AG10803 (cell line): ENCODE data around the gene TTC28.

ENCODE experiments used
- DNase-seq: peaks from one replicate; pipeline ENCODE4 v3.0.0; 2010; ENCODE audit warnings: low read depth
- H3K4me3 ChIP-seq: 2 replicates; pipeline ENCODE4 v1.5.1; 2011; ENCODE audit warnings: mild to moderate bottlenecking, low read length, control low read depth
- CTCF ChIP-seq: conservative IDR thresholded peaks from 2 replicates; pipeline ENCODE4 v1.5.1; 2011; ENCODE audit warnings: mild to moderate bottlenecking, low read length, control low read depth, inconsistent platforms

TTC28 gene

GRCh38 chr22:28259774-28260312, 419.8 kb downstream of the TTC28 start:
- DNase-seq, result no peak
- H3K4me3 ChIP-seq, result no peak overlapping the region
- no peak for TF ChIP-seq CTCF

DNA sequence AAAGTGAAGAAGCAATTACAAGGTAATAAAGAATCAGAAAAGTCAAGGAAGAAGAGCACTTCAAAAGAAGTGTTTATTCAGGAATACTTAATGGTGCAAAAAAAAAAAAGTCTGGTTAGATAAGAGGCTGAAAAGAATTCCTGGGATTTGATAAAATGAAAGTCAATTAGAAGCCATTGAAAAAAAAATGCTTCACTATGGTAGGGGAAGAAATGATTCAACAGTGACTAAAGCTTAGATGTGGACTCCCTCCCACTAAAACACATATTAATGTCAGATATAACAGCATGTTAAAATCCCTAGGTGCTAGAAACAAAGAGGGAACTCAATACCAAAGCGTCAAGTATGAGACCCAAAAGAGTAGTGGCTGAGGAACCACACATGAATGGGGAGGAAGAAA, 425.2 kb downstream of the TTC28 start:
- DNase-seq, result no peak
- TF ChIP-seq CTCF, result no peak
- no peak overlapping the region for H3K4me3 ChIP-seq

GRCh38 chr22:28252539-28252938, 427.1 kb downstream of the TTC28 start:
- no peak for DNase-seq
- H3K4me3 ChIP-seq, result no peak overlapping the region
- TF ChIP-seq CTCF, result no peak

- no peak for TF ChIP-seq CTCF
- no peak overlapping the region for H3K4me3 ChIP-seq
- no peak for DNase-seq
Measured at GRCh38 chr22:28250036-28250695, 429.5 kb downstream of the TTC28 start.

DNA sequence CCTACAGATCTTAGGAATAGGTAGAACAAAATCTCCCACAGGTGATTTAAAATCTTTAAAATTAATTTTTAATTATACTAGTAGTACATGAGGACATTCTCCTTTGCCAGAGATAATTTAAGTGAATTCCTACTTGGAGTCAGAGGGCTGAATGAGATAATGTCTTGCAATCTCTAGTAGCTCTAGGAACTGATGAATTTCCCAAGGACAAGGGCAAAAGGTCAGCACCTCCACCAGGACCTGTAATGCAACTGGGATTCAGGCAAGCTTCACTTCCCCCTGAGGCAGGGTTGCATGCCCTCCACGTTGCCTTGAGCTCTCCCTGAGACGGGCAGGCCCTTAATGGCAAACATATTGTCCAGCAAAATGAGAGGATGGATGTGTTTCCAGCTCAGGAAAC, 430.2 kb downstream of the TTC28 start:
- no peak for TF ChIP-seq CTCF
- DNase-seq, result peak; percentile 15
- H3K4me3 ChIP-seq, result no peak overlapping the region

DNA sequence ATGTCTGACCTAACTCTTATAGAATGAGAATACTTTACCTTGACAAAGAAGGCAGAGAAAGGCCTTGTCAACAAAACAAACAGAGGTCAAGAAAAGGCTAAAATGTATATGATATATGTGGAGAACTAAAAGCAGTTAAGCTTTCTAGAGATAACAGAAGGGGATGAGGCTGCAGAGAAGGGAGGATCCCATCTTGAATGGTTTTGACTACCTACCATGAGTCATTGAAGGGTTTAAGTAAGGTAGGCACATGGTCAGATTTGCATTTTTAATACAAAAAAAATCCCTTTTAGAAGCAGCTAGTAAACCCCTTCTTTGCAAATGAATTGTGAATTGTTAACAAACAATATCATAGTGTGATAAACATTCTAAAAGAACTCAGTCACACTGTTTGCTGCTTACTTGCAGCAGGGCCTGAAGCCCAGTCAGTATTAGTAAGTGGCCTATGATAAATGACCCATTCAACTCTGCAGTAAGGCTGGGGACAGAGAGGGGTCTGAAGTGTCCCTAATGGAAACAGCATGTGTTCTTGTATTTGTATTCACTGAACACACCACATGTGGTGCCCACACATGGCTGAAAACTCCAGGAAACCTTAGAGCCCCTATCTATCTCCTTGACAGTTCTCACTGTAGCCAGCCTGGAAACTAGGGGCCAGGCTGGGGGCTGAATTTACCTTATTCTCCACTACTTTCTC, 431.8 kb downstream of the TTC28 start:
- peak; percentile 18 for DNase-seq

More for the DNA sequence above, 431.8 kb downstream of the TTC28 start:
- TF ChIP-seq CTCF, result no peak
- H3K4me3 ChIP-seq, result no peak overlapping the region
